NB4 (cell line): ENCODE measurements around the gene S100A10.
A peak's percentile ranks its signal among the peaks of the same experiment; 100 is the strongest.

Experiments
- DNase-seq: peaks from one replicate; pipeline ENCODE4 v3.0.0; 2010; ENCODE audit warnings: low read depth
- H3K4me3 ChIP-seq: one replicate; pipeline ENCODE4 v1.5.1; 2011; ENCODE audit warnings: mild to moderate bottlenecking, low read depth, low read length, moderate library complexity
- CTCF ChIP-seq: IDR thresholded peaks from one replicate; pipeline ENCODE4 v1.5.1; 2012; ENCODE audit warnings: low read depth, low read length
- MYC ChIP-seq: IDR thresholded peaks from 2 replicates; pipeline ENCODE4 v1.6.1; 2011; ENCODE audit warnings: low read depth, low read length
- POLR2A ChIP-seq: IDR thresholded peaks from 2 replicates; pipeline ENCODE4 v1.6.1; 2011; ENCODE audit warnings: mild to moderate bottlenecking; ENCODE audit not compliant: insufficient read length; ENCODE audit errors: extremely low read depth
- TF ChIP-seq, protein P1 (sequence below): IDR thresholded peaks from 2 replicates; pipeline ENCODE4 v1.6.1; 2011; ENCODE audit warnings: low read depth, low read length

S100A10 gene

DNA sequence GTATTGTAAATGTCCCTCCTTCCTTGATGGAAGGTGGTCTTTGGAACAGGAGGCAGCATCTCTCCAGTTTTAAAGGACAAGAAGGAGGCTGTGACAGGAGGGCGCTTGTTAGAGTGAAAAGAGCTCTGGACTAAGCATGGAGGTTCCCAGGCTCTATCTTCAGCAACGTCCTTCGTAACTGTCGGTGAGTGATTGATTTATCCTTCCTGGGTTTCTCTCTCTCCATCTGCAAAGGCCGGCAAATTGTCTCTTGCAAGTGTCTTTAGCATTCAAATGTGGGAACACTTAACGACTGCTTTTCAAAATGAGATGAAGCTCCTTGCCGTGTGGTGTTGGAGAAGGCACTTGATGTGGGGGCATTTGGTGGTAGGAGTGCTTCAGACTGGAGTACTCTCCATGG, 27.9 kb upstream of the S100A10 start:
- TF ChIP-seq CTCF (no peak), MYC (no peak), POLR2A (no peak)
- TF ChIP-seq, protein P1, sequence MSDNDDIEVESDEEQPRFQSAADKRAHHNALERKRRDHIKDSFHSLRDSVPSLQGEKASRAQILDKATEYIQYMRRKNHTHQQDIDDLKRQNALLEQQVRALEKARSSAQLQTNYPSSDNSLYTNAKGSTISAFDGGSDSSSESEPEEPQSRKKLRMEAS, result no peak
- DNase-seq, result no peak
- no peak overlapping the region for H3K4me3 ChIP-seq

DNA sequence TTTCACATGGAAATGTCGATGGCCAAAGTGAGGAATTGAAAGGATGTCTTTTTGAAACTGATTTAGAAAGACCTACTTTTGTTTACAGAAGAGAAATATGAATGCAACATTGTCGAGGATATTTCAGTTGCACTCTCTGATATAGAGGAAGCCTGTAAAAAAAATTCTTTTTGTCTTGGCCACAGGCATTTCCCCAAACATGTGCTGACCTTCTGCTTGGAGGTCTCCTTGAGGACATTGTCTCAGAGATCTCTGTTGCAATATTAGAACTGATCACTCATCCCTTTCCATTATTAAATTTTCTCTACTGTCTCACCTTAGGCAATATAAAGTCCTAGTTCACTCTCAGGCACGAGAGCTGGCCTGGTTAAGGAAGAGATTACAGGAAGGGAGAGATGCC, 27.2 kb upstream of the S100A10 start:
- DNase-seq, result no peak
- TF ChIP-seq POLR2A, result no peak
- TF ChIP-seq, protein P1, result no peak
- no peak for TF ChIP-seq MYC
- no peak for TF ChIP-seq CTCF
- no peak overlapping the region for H3K4me3 ChIP-seq

- no peak overlapping the region for H3K4me3 ChIP-seq
- peak; percentile 44 for TF ChIP-seq CTCF
- TF ChIP-seq MYC, result no peak
- DNase-seq, result peak; percentile 51
Observed at GRCh38 chr1:152018537-152018936, 24.9 kb upstream of the S100A10 start.

- H3K4me3 ChIP-seq, result no peak overlapping the region
- TF ChIP-seq MYC (no peak), CTCF (no peak), POLR2A (no peak)
- TF ChIP-seq, protein P1, result no peak
- DNase-seq, result no peak
Observed at GRCh38 chr1:152015766-152016165, 22.1 kb upstream of the S100A10 start.

GRCh38 chr1:152014943-152015342, 21.3 kb upstream of the S100A10 start:
- DNase-seq, result no peak
- H3K4me3 ChIP-seq, result no peak overlapping the region
- no peak for TF ChIP-seq CTCF
- TF ChIP-seq MYC, result no peak
- TF ChIP-seq POLR2A, result no peak
- TF ChIP-seq, protein P1, result no peak

DNA sequence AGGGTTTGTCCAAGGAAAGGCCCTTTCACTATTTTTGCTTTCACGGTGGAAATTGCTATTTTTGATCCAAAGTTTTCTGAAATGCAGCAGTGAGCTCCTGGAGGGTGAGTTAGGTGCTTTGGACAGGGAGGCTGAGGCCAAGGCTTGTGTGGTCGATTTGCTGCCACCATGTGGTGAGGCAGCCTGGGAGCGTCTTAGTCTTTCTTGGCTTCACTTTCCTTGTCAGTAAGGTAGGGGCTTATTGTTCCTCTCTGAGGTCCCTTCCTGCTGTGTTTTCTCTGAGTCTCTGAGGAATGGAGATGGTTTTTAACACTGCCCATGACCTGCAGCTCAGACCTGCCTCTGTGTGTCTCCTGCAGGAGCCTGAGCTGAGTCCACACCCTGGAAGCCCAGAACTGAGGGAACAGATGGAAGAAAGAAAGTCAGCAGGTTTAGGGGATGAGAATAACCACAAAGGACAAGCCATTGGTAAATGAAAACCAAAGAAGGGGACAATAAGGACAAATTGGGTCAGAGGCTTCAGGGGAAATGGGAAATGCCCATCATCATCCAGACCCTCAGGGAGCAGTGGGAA, 20.1 kb upstream of the S100A10 start:
- TF ChIP-seq MYC (no peak), CTCF (peak; percentile 91), POLR2A (no peak)
- TF ChIP-seq, protein P1, result no peak; the same call in 1 of the 2 replicates
- no peak overlapping the region for H3K4me3 ChIP-seq
- DNase-seq, result peak; percentile 73
